ENCODE results near the gene FBXL7.
"Not testable (repeated sequence)": the region's sequence is repeated elsewhere in the genome, so short reads cannot be mapped to it uniquely, and the experiment has no call there.

FBXL7 gene

GRCh38 chr5:15850939-15851341 lies 351.0 kb downstream of the FBXL7 start:
- no peak overlapping the region for H3K4me3 ChIP-seq (ENCODE audit: low read length)

GRCh38 chr5:15852217-15852616 lies 352.2 kb downstream of the FBXL7 start:
- Histone ChIP-seq H3K4me3 (ENCODE audit: low read length) (no peak overlapping the region), H3K27me3 (ENCODE audit: control insufficient read depth, insufficient read depth, low read length) (no peaks in the 10 kb centered on the region), H3K4me1 (ENCODE audit: control insufficient read depth, insufficient read depth, low read length) (no peaks in the 10 kb centered on the region), H3K9me3 (ENCODE audit: control insufficient read depth, low read length) (no peaks in the 10 kb centered on the region), H3K9ac (ENCODE audit: low read length) (no peak overlapping the region), H3K36me3 (ENCODE audit: control insufficient read depth, insufficient read depth, low read length) (no peaks in the 10 kb centered on the region)

More at GRCh38 chr5:15850939-15851341, 351.0 kb downstream of the FBXL7 start:
- H3K27me3 ChIP-seq (ENCODE audit: control insufficient read depth, insufficient read depth, low read length), result no peaks in the 10 kb centered on the region
- no peaks in the 10 kb centered on the region for H3K36me3 ChIP-seq (ENCODE audit: control insufficient read depth, insufficient read depth, low read length)
- H3K4me1 ChIP-seq (ENCODE audit: control insufficient read depth, insufficient read depth, low read length), result no peaks in the 10 kb centered on the region
- H3K9ac ChIP-seq (ENCODE audit: low read length), result no peak overlapping the region
- no peaks in the 10 kb centered on the region for H3K9me3 ChIP-seq (ENCODE audit: control insufficient read depth, low read length)

- Histone ChIP-seq H3K36me3 (ENCODE audit: control insufficient read depth, insufficient read depth, low read length) (no peaks in the 10 kb centered on the region), H3K9ac (ENCODE audit: low read length) (no peak overlapping the region), H3K27me3 (ENCODE audit: control insufficient read depth, insufficient read depth, low read length) (no peaks in the 10 kb centered on the region), H3K4me1 (ENCODE audit: control insufficient read depth, insufficient read depth, low read length) (no peaks in the 10 kb centered on the region), H3K4me3 (ENCODE audit: low read length) (no peak overlapping the region), H3K9me3 (ENCODE audit: control insufficient read depth, low read length) (no peaks in the 10 kb centered on the region)
These were observed 353.0 kb downstream of the FBXL7 start for GRCh38 chr5:15852949-15853348.

GRCh38 chr5:15858326-15858725 lies 358.3 kb downstream of the FBXL7 start:
- H3K36me3 ChIP-seq (ENCODE audit: control insufficient read depth, insufficient read depth, low read length), result no peaks in the 10 kb centered on the region
- H3K27me3 ChIP-seq (ENCODE audit: control insufficient read depth, insufficient read depth, low read length), result no peaks in the 10 kb centered on the region
- H3K9me3 ChIP-seq (ENCODE audit: control insufficient read depth, low read length), result no peaks in the 10 kb centered on the region
- no peak overlapping the region for H3K4me3 ChIP-seq (ENCODE audit: low read length)
- H3K4me1 ChIP-seq (ENCODE audit: control insufficient read depth, insufficient read depth, low read length), result no peaks in the 10 kb centered on the region
- H3K9ac ChIP-seq (ENCODE audit: low read length), result no peak overlapping the region

- Histone ChIP-seq H3K9me3 (ENCODE audit: control insufficient read depth, low read length) (no peaks in the 10 kb centered on the region), H3K4me3 (ENCODE audit: low read length) (no peak overlapping the region), H3K36me3 (ENCODE audit: control insufficient read depth, insufficient read depth, low read length) (no peaks in the 10 kb centered on the region), H3K9ac (ENCODE audit: low read length) (no peak overlapping the region), H3K4me1 (ENCODE audit: control insufficient read depth, insufficient read depth, low read length) (no peaks in the 10 kb centered on the region), H3K27me3 (ENCODE audit: control insufficient read depth, insufficient read depth, low read length) (no peaks in the 10 kb centered on the region)
These were observed 364.7 kb downstream of the FBXL7 start for GRCh38 chr5:15864536-15865215.

- not testable (repeated sequence) for H3K9me3 ChIP-seq (ENCODE audit: control insufficient read depth, low read length); H3K27me3 ChIP-seq (ENCODE audit: control insufficient read depth, insufficient read depth, low read length); H3K4me3 ChIP-seq (ENCODE audit: low read length); H3K9ac ChIP-seq (ENCODE audit: low read length); H3K4me1 ChIP-seq (ENCODE audit: control insufficient read depth, insufficient read depth, low read length); H3K36me3 ChIP-seq (ENCODE audit: control insufficient read depth, insufficient read depth, low read length)
These were observed 372.3 kb downstream of the FBXL7 start for GRCh38 chr5:15872259-15872658.

- Histone ChIP-seq H3K4me3 (ENCODE audit: low read length) (no peak overlapping the region), H3K4me1 (ENCODE audit: control insufficient read depth, insufficient read depth, low read length) (no peaks in the 10 kb centered on the region), H3K9ac (ENCODE audit: low read length) (no peak overlapping the region), H3K36me3 (ENCODE audit: control insufficient read depth, insufficient read depth, low read length) (no peaks in the 10 kb centered on the region), H3K9me3 (ENCODE audit: control insufficient read depth, low read length) (no peaks in the 10 kb centered on the region), H3K27me3 (ENCODE audit: control insufficient read depth, insufficient read depth, low read length) (no peaks in the 10 kb centered on the region)
These were observed 377.9 kb downstream of the FBXL7 start for GRCh38 chr5:15877914-15878313.

GRCh38 chr5:15880201-15880600 lies 380.2 kb downstream of the FBXL7 start:
- Histone ChIP-seq H3K9me3 (ENCODE audit: control insufficient read depth, low read length) (no peaks in the 10 kb centered on the region), H3K4me3 (ENCODE audit: low read length) (no peak overlapping the region), H3K36me3 (ENCODE audit: control insufficient read depth, insufficient read depth, low read length) (no peaks in the 10 kb centered on the region), H3K27me3 (ENCODE audit: control insufficient read depth, insufficient read depth, low read length) (no peaks in the 10 kb centered on the region), H3K4me1 (ENCODE audit: control insufficient read depth, insufficient read depth, low read length) (no peaks in the 10 kb centered on the region), H3K9ac (ENCODE audit: low read length) (no peak overlapping the region)

GRCh38 chr5:15885156-15885555 lies 385.2 kb downstream of the FBXL7 start:
- no peak overlapping the region for H3K4me3 ChIP-seq (ENCODE audit: low read length)
- H3K27me3 ChIP-seq (ENCODE audit: control insufficient read depth, insufficient read depth, low read length), result no peaks in the 10 kb centered on the region
- no peaks in the 10 kb centered on the region for H3K9me3 ChIP-seq (ENCODE audit: control insufficient read depth, low read length)
- no peaks in the 10 kb centered on the region for H3K36me3 ChIP-seq (ENCODE audit: control insufficient read depth, insufficient read depth, low read length)
- peaks cover 3% of the 10 kb centered on the region for H3K4me1 ChIP-seq (ENCODE audit: control insufficient read depth, insufficient read depth, low read length)
- no peak overlapping the region for H3K9ac ChIP-seq (ENCODE audit: low read length)

- Histone ChIP-seq H3K4me3 (ENCODE audit: low read length) (no peak overlapping the region), H3K9me3 (ENCODE audit: control insufficient read depth, low read length) (no peaks in the 10 kb centered on the region), H3K4me1 (ENCODE audit: control insufficient read depth, insufficient read depth, low read length) (peaks cover 3% of the 10 kb centered on the region), H3K27me3 (ENCODE audit: control insufficient read depth, insufficient read depth, low read length) (no peaks in the 10 kb centered on the region), H3K9ac (ENCODE audit: low read length) (no peak overlapping the region), H3K36me3 (ENCODE audit: control insufficient read depth, insufficient read depth, low read length) (no peaks in the 10 kb centered on the region)
These were observed 386.2 kb downstream of the FBXL7 start for GRCh38 chr5:15886156-15886555.

- Histone ChIP-seq H3K27me3 (ENCODE audit: control insufficient read depth, insufficient read depth, low read length) (no peaks in the 10 kb centered on the region), H3K4me3 (ENCODE audit: low read length) (no peak overlapping the region), H3K9me3 (ENCODE audit: control insufficient read depth, low read length) (no peaks in the 10 kb centered on the region), H3K36me3 (ENCODE audit: control insufficient read depth, insufficient read depth, low read length) (no peaks in the 10 kb centered on the region), H3K9ac (ENCODE audit: low read length) (no peak overlapping the region), H3K4me1 (ENCODE audit: control insufficient read depth, insufficient read depth, low read length) (peaks cover 3% of the 10 kb centered on the region)
These were observed 387.1 kb downstream of the FBXL7 start for GRCh38 chr5:15887093-15887492.

- no peaks in the 10 kb centered on the region for H3K27me3 ChIP-seq (ENCODE audit: control insufficient read depth, insufficient read depth, low read length)
- peaks cover 3% of the 10 kb centered on the region for H3K4me1 ChIP-seq (ENCODE audit: control insufficient read depth, insufficient read depth, low read length)
- no peaks in the 10 kb centered on the region for H3K36me3 ChIP-seq (ENCODE audit: control insufficient read depth, insufficient read depth, low read length)
- no peak overlapping the region for H3K4me3 ChIP-seq (ENCODE audit: low read length)
- no peak overlapping the region for H3K9ac ChIP-seq (ENCODE audit: low read length)
- H3K9me3 ChIP-seq (ENCODE audit: control insufficient read depth, low read length), result no peaks in the 10 kb centered on the region
These were observed 389.0 kb downstream of the FBXL7 start for GRCh38 chr5:15889001-15889400.

GRCh38 chr5:15893866-15894265 lies 393.9 kb downstream of the FBXL7 start:
- no peaks in the 10 kb centered on the region for H3K36me3 ChIP-seq (ENCODE audit: control insufficient read depth, insufficient read depth, low read length)

More at GRCh38 chr5:15893866-15894265, 393.9 kb downstream of the FBXL7 start:
- no peaks in the 10 kb centered on the region for H3K27me3 ChIP-seq (ENCODE audit: control insufficient read depth, insufficient read depth, low read length)
- no peak overlapping the region for H3K9ac ChIP-seq (ENCODE audit: low read length)
- H3K4me3 ChIP-seq (ENCODE audit: low read length), result no peak overlapping the region
- no peaks in the 10 kb centered on the region for H3K4me1 ChIP-seq (ENCODE audit: control insufficient read depth, insufficient read depth, low read length)
- no peaks in the 10 kb centered on the region for H3K9me3 ChIP-seq (ENCODE audit: control insufficient read depth, low read length)
